HG03103 (cell line): ENCODE data around the gene PNPO.

Source experiments
- ATAC-seq: cut with Tn5 transposase; IDR thresholded peaks from one replicate; pipeline ENCODE4 v1.9.1; 2021; ENCODE audit warnings: low read depth; ENCODE audit not compliant: unreplicated experiment

PNPO gene

DNA sequence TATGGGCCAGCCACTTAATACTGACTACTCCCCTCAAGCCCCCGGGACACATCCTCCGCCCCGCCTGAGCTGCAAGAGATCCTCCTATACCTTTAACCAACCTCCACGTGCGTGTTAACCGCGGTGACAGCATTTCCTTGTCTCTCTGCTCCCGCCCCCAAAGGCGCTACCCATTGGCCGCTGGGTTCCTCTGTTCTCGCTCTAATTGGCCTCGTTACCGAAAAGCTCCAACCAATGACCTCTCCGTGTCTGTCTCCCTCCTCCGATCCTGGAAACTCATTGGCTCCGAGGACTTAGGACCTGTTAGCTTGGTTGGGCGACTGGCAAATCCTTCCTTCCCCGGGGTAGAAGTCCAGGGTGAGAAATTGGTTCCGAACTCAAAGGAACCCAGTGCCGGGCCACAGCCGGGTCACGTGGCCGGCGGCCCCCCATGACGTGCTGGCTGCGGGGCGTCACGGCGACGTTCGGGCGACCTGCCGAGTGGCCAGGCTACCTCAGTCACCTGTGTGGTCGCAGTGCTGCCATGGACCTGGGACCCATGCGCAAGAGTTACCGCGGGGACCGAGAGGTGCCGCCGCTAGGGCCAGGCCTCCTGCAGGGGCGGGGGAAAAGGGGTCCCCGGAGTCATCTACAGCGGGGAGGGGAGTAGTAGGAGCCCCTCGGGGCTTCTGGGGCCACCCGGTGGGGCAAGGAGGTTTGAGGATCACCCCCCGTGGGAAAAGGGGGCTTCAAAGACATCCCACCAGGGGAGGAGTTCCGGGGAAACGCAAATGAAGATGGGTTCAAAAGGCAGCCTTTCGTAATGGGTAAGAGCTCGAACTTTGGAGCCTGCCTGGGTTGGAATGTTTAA lies at the start of gene PNPO:
PNPO (plus strand) TSS at position 326 of the 850 bp plus-strand sequence; CDS start at position 431, 105 bp downstream.
- peak; percentile 90 for ATAC-seq

DNA sequence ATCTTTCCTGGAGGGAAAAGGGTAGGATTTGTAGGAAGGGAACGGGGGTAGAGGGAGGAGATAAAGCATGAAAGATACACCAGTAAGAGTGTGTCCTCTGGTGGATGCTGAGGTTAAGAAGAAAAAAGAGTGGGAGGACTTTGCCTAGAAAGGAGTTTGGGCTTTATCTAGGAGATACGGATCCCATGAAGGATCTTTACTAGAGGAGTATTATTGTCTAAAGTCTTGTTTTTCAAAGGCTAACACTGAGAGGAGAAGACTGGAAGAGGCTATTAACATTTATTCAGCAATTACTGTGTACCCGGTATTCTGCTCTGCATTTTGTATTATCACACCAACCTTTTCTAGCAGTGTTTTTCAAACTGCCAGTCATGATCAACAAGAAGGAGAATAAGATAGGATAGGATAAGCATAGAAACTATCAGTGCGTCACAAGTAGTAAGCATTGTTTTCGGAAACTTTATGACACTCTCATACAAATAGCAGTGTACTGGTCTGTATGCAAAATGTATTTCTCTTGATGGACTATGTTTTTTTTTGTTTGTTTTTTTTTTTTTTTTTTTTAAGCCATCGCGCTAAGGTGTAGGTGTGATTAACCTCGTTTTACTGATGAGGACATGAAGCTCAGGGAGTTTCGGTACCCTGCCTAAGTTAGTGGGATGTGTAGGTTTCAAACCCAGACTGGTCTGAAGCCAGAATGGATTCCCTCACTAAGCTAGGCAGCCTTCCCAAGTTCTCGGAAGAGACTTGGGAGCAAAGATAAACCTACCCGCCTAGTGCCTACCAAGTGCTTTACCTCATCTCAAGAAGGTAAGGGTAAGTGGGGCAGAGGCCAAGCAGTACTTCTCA lies 46.6 kb upstream of the PNPO start:
- ATAC-seq, result no peak

DNA sequence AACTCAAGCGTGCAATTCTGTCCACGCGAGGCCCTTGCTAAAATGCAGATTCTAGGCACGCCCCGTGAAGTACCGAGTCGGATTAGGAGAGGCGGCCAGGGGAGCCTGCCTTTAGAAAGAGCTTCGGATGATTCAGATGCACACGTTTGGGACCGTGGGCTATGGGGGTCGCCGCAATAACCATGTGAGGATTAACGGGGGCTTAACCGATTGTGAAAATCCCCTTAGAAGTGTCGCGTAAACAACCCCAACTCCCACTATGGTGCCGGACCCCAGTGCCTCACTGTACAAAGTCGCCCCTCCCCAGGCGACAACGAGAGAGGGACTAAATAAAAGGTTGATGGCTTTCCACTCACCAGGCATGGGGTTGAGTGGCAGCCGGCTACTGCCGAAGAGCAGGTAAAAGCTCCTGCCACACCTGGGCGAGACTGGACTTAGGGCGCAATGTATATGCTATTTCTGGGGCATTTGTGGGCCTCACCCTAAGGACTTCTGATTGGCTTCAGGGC lies 46.0 kb upstream of the PNPO start:
- no peak for ATAC-seq

DNA sequence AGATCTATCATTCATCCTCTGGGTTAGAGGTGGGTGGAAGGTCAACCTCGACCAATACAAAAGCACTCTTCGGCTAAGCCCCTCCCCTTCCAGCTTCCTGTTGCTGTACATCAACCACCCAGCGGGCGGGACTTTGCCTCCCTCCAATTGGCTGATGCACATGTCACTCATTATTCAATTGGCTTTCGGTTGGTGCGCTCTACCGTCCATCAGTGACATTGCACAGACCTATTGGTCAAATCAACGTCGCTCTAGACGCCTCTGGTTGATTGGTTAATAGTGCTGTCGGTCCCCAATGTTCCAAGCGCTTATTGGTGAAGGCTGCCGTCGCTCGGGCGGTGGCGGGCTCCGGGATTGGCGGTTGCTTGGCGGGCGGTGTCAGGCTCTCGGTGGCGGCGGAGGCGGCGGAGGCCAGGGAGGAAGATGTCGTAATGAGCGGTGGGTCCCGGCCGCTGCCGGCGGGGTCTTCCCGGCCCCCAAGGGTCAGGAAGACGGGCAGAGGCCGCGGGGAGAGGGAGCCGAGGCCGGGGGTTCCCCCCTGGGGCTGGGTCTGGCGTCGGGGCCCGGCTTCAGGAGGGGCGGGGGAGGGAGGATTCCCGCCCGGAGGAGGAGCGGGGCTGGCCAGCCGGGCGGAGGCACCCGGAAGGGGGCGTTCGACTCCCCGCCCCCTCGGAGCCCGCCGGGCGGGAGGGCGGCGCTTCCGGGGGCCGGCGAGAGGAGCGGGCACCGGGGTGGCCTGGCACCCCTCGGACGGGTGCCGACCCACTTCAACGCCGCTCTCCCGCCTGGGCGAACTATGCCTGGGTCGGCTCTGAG lies 45.3 kb upstream of the PNPO start, which contains the start of gene SP2:
SP2 (plus strand) TSS at position 381 of the 816 bp plus-strand sequence; CDS start at position 432, 51 bp downstream.
- peak; percentile 81 for ATAC-seq

DNA sequence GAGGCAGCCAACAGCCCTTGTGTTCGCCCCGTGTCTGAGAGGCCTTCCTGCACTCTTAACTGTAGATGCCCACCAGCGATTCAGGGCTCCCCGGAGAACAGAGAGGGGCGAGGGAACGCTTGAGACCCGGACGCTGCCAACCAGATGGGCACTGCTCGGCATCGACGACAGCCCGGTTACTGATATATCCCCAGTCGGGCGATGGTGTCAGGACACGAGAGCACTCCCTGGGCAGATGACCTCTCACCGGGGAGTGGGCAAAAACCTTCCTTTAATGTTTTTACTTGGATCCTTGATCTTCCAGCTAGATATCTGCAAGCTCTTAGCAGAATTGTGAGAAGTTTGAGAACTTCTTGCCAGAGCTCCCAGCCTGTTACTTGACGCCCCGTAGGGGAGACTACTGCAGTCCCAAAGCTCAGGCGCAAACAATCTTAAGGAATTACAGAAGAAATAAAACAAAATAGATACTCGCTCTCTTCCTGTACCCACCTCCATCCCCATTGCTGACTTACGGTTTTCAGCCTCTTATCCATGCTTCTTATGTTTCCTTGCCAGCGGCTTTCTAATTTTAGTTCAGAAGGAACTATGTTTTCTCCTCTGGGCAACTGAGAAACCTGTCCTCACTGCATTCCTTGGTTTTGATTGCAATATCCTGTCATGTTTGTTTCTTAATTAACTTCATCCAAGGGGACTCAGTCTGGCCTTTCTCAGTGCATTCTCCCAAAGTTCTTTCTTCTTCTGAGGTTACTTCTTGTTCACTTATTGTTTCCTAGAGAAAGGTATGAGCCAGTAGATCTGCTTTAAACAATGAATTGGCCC lies 44.5 kb upstream of the PNPO start:
- no peak for ATAC-seq

DNA sequence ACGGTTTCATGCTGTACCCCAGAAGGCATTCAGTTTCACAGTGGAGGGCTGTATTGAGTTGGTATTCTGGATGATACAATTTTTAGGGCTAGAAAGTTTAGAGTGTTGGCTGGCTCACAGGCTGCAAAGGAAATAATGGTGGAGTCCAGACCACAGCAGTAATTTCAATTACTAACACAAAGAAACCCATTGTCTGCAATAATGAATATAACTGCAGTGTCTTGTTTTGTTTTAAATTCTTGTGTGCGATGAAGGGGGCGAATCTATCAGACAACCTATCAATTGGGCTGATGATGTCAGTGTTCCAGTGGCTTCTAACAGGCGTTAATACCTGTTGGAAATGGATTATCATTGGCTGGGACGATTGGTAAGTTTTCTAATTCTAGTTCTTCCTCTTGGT lies 43.8 kb upstream of the PNPO start:
- no peak for ATAC-seq

DNA sequence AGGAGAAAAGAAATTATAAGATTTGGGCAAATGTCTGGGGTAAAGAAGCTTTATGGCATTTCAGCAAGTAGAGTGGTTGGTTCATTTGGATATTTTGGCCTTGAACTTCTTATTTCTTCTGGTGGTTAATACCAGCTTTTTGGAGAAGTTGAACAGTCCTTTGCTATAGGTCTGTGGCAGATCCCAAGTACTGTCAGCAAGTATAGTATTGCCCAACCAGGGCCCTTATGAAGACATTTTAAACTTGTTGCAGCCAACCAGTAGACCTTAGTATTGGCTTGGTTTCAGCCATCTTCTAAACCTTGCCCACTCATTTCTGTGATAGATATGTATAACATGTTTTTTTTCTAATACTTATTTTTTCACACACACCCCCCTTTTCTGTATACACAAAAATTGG lies 43.1 kb upstream of the PNPO start:
- ATAC-seq, result no peak

DNA sequence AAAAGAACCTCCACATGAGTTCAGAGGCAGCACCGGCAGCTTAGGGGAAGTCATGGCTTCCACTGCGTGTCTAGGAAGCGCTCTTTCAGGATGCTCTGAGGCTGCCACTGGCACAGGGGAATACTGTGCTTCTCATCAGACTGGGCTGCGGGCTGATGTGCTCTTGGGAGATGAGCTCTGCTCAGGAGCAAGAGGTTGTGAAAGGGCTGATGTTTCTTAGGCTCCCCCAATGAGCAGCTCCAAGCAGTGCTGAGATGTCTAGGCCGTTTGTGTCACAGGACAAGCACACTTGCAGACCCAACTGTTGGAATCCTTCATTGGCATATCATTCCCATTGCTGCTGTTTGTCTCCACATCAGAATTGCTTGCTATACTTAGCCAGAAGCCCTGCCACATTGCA lies 41.7 kb upstream of the PNPO start:
- ATAC-seq, result no peak

DNA sequence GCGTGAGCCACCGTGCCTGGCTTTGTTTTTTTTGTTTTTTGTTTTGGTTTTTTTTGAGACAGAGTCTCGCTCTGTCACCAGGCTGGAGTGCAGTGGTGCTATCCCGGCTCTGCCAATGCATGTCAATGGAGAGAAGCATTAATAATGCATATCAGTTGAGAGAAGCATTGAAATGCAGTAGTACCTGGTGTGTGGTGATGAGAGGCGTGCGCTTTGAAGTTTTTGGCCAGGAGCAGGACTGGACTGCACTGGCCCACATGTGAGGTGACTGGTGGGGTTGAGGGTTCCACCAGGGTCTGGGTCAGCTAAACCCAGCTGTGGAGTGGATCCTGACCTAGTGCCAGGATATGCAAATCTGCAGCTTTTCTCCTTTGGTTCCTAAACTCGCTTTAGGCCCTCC lies 39.9 kb upstream of the PNPO start:
- no peak for ATAC-seq

DNA sequence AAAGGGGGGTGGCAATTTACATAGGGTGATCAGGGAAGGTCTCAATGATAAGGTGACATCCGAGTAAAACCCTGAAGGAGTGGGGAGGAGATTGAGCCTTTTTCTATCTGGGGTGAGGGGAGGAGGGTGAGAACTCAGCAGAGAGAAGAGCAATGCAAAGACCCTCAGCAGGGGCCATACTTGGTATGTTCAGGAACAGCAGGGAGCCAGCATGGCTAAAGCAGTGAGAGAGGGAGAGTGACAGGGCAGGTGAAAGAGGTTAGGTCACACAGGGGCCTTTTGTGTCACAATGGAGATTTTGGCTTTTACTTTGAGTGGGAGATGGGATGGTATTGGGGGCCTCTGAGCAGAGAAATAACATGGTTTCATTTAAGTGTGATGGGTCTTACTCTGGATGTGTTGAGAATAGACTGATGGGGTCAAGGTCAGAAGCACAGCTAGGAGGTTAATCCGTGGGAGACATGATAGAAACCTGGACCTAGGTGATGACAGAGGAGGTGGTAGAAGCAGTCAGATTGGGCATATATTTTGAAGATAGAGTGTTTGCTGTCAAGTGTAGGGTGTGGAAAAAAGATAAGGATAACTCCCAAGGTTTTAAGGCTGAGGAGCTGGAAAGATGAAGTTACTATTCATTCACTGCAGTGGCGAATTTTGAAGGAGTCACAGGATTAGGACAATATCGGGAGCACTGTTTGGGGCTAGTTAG lies 39.2 kb upstream of the PNPO start:
- no peak for ATAC-seq

DNA sequence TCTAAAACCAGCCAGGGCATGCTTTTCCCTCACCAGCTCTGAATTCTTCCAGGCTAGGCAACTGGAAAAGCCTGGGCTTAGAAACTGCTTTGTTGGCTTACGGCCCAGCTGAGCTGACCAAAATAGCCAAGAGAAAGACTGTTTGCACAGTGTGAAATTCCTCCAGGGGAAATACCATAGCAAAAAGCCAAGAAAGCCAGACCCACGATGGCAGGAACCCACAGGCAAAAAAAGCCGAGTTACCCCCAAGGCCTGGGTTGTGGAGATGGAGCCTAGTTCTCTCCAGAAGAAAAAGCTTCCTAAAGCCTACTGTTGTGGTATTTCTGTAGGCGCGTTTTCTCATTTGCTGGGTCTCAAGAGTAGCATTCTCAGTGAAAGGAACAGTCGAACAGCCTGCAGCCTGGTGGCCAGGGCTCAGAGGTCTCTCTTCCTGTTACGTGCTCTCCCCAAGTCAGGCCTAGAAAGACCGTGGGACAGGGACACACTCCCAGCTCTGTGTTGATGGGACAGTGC lies 36.1 kb upstream of the PNPO start:
- no peak for ATAC-seq

DNA sequence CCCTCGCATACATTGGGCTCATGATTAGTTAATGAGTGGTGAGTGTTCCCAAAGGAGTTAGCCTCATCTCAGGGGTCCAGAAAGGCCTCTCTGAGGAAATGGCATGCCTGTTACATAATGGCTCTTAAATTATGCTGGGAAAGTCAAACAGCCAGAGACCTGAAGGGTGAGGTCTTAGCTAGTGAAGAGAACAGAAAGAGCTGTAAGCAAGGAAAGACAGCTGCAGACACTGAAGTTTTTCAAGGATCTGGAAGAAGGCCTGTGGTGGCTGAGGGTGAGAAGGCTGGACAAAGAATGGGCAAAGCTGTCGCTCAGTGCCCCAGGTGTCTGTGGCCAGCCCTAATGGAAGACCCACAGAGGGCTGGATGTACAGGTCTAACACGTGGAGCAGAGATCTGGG lies 34.9 kb upstream of the PNPO start:
- no peak for ATAC-seq

DNA sequence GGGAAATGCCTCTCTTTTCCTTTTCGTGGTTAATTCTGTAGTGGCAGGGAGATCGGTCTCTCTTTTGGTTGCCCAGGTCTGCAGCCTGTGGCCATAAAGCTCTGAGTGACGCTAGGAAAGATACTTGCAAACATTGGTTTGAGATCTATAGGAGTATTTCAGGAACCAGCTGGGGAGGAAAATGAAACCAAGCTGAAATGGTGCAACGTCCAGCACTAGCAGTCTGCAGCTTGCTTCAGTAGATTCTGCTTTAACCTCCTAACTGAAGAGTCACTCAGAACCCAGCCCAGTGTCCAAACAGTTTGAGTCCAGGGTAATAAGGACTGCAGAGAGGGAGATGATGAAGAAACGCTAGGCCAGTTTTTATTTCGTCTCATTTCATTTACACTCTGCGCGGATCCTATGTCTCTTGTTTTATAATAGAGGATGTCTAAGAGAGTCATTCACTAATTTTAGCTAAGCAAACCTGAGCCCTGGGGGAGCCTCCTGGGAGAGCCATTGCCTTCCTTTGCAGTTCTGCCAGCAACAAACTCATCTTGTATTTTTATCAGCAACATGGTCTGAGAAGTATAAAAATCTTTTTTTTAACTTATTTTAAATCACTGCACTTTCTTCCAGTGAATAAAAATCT lies 33.3 kb upstream of the PNPO start:
- no peak for ATAC-seq

DNA sequence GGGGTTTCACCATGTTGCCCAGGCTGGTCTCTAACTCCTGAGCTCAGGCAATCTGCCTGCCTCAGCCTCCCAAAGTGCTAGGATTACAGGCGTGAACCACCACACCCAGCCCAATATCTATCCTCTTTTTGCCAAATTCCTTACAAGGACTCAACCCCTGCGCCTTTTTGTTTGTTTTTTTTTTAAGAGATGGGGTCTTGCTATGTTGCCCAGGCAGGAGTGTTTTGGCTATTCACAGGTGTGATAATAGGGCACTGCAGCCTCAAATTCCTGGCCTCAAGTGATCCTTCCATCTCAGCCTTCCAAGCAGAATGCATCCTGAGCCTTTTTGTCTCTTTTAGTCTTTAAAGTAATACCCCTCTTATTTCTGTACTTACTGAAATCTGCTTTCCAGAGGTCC lies 28.3 kb upstream of the PNPO start:
- ATAC-seq, result no peak

DNA sequence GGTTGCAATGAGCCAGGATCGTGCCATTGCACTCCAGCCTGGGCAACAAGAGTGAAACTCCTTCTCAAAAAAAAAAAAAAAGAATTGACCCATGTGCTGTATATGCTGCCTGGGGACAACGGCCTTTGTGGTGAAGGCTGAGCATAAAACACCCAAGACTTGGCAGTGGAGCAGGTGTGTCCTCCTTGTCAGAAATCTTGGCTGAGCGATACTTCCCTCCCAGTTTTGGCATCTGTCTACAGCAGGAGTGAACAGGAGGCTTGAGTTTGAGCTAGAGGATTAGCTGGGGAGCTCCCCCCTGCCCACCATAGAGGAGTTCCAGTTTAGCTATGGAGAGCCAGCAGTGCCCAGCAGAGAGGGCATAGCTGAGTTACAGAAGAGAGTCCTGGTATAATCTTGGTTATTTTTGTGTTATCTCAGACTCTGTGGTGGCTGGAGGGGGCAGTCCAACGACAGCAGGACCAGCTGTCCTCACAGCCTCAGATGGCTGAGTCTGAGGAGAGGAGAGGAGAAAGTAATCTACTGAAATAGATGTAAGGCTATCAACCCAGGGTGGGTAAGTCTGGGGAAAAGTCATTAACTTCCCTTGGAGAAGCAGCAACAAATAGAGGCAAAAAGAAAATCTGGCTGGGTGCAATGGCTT lies 26.9 kb upstream of the PNPO start:
- ATAC-seq, result no peak

DNA sequence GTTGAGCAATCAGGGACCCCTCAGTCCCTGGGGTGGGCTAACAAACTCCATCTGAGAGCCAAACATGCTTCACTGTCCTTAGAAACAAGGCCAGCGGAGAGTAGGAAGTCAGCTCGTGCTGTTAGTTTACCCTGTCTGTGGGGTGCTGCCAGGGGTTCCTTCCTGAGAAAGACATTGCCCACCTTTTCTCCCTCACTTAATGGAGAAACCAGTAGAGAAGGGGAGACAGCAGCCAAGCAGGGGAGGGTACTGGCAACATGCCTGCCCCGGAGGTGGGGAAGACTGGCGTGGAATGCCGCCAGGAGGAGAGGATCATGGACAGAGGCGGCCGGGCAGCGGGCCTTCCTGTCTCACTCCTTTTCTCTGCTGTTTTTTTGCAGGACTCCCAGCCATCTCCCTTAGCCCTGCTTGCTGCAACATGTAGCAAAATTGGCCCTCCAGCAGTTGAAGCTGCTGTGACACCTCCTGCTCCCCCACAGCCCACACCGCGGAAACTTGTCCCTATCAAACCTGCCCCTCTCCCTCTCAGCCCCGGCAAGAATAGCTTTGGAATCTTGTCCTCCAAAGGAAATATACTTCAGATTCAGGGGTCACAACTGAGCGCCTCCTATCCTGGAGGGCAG lies 25.5 kb upstream of the PNPO start:
- ATAC-seq, result no peak

DNA sequence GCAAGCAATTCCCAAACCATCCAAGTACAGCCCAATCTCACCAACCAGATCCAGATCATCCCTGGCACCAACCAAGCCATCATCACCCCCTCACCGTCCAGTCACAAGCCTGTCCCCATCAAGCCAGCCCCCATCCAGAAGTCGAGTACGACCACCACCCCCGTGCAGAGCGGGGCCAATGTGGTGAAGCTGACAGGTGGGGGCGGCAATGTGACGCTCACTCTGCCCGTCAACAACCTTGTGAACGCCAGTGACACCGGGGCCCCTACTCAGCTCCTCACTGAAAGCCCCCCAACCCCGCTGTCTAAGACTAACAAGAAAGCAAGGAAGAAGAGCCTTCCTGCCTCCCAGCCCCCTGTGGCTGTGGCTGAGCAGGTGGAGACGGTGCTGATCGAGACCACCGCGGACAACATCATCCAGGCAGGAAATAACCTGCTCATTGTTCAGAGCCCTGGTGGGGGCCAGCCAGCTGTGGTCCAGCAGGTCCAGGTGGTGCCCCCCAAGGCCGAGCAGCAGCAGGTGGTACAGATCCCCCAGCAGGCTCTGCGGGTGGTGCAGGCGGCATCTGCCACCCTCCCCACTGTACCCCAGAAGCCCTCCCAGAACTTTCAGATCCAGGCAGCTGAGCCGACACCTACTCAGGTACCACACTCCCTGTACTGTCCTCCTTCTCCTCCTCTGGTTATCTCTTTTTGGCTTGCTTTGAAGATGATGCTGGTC lies 24.7 kb upstream of the PNPO start:
- no peak for ATAC-seq
